Chondrocyte (in vitro differentiated cells): Measurements from ENCODE around the gene TAF6. TPM values are rescaled to one million over a fixed set of nuclear protein-coding genes. Genes with fewer than 3 reads are reported as not detected.

Experiments used
- DNase-seq: peaks from one replicate; pipeline ENCODE4 v3.0.0; 2021; ENCODE audit warnings: mixed read lengths, low spot score
- H3K27ac Mint-ChIP-seq: one replicate; pipeline ENCODE4 v1.8.0; 2021; ENCODE audit warnings: mild to moderate bottlenecking, moderate library complexity, mixed read lengths; ENCODE audit not compliant: unreplicated experiment
- H3K27me3 Mint-ChIP-seq: 2 replicates; pipeline ENCODE4 v1.8.0; 2021; ENCODE audit warnings: low read depth, mixed read lengths
- H3K36me3 Mint-ChIP-seq: 2 replicates; pipeline ENCODE4 v1.8.0; 2021; ENCODE audit warnings: low read depth, mixed read lengths
- H3K4me1 Mint-ChIP-seq: 2 replicates; pipeline ENCODE4 v1.8.0; 2021; ENCODE audit warnings: low read depth, mild to moderate bottlenecking, mixed read lengths
- H3K4me3 Mint-ChIP-seq: one replicate; pipeline ENCODE4 v1.8.0; 2021; ENCODE audit warnings: mild to moderate bottlenecking, moderate library complexity, mixed read lengths; ENCODE audit not compliant: unreplicated experiment
- H3K9me3 Mint-ChIP-seq: 2 replicates; pipeline ENCODE4 v1.8.0; 2021; ENCODE audit warnings: low read depth, mixed read lengths
- total RNA-seq: library from RNA; stranded (reverse); gene quantifications from 3 replicates; pipeline ENCODE4 v1.2.1, GENCODE V29; 2021
- TF ChIP-seq, protein P1 (sequence below): fragments of 200-600 bp; sonication (generic); IDR thresholded peaks from 2 replicates; pipeline ENCODE4 v1.5.0; 2021; ENCODE audit warnings: antibody characterized with exemption, mild to moderate bottlenecking, moderate library complexity

TAF6 gene
- total RNA-seq, 1 donor from 2014 or later, result 54.9 TPM

GRCh38 chr7:100118388-100119071 lies 628 bp downstream of the TAF6 start:
- TF ChIP-seq, protein P1, sequence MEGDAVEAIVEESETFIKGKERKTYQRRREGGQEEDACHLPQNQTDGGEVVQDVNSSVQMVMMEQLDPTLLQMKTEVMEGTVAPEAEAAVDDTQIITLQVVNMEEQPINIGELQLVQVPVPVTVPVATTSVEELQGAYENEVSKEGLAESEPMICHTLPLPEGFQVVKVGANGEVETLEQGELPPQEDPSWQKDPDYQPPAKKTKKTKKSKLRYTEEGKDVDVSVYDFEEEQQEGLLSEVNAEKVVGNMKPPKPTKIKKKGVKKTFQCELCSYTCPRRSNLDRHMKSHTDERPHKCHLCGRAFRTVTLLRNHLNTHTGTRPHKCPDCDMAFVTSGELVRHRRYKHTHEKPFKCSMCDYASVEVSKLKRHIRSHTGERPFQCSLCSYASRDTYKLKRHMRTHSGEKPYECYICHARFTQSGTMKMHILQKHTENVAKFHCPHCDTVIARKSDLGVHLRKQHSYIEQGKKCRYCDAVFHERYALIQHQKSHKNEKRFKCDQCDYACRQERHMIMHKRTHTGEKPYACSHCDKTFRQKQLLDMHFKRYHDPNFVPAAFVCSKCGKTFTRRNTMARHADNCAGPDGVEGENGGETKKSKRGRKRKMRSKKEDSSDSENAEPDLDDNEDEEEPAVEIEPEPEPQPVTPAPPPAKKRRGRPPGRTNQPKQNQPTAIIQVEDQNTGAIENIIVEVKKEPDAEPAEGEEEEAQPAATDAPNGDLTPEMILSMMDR, result no peak
- DNase-seq, result no peak
- H3K4me3 Mint-ChIP-seq, result peak overlapping the region; percentile 86
- no peaks in the 10 kb centered on the region for H3K9me3 Mint-ChIP-seq
- H3K36me3 Mint-ChIP-seq, result peaks cover 4% of the 10 kb centered on the region
- no peaks in the 10 kb centered on the region for H3K27me3 Mint-ChIP-seq
- peak overlapping the region; percentile 96 for H3K27ac Mint-ChIP-seq
- peaks cover 21% of the 10 kb centered on the region for H3K4me1 Mint-ChIP-seq

DNA sequence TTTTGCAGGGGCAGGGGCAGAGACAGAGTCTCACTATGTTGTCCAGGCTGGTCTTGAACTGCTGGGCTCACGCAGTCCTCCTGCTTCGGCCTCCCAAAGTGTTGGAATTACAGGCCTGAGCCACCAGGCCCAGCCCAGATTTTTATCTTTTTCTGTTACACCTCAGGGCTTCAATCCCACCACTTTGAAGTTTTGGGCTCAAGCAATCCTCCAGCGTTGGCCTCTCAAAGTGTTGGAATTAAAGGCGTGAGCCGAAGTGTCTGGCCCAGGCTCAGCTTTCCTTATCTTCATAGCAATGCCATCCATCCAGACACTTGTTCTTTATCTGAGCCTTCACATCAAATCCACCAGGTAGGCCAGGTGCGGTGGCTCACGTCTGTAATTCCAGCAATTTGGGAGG lies 4.1 kb downstream of the TAF6 start:
- H3K4me3 Mint-ChIP-seq, result no peak overlapping the region
- H3K4me1 Mint-ChIP-seq, result peaks cover 11% of the 10 kb centered on the region
- H3K27ac Mint-ChIP-seq, result no peak overlapping the region
- H3K27me3 Mint-ChIP-seq, result no peaks in the 10 kb centered on the region
- DNase-seq, result no peak
- peaks cover 14% of the 10 kb centered on the region for H3K36me3 Mint-ChIP-seq
- H3K9me3 Mint-ChIP-seq, result no peaks in the 10 kb centered on the region
- TF ChIP-seq, protein P1, result no peak

DNA sequence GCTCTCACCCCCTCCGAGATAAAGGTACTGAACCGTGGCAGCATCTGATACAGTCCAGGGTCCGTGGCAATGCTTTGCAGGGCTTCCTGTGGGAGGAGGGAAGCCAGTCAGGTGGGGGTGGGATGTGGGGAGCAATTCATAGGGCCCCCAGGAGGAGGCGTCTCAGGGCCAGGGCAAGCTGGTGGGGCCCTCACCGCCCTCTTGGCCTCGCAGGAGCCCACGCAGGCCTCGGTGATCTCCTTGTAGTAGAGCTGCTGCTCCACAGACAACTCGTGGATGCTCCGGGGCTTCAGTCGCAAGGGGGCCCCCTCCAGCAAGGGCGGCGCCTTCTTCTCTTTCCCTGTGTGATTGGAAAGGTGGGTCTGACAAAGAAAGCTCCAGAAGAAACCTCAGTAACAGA lies 7.2 kb downstream of the TAF6 start:
- H3K27me3 Mint-ChIP-seq, result no peaks in the 10 kb centered on the region
- no peaks in the 10 kb centered on the region for H3K4me1 Mint-ChIP-seq
- H3K4me3 Mint-ChIP-seq, result no peak overlapping the region
- TF ChIP-seq, protein P1, result no peak
- H3K36me3 Mint-ChIP-seq, result peaks cover 26% of the 10 kb centered on the region
- no peak for DNase-seq
- no peak overlapping the region for H3K27ac Mint-ChIP-seq
- H3K9me3 Mint-ChIP-seq, result no peaks in the 10 kb centered on the region

GRCh38 chr7:100111156-100111555 lies 8.0 kb downstream of the TAF6 start:
- H3K4me1 Mint-ChIP-seq, result no peaks in the 10 kb centered on the region
- no peaks in the 10 kb centered on the region for H3K27me3 Mint-ChIP-seq
- no peak overlapping the region for H3K27ac Mint-ChIP-seq
- no peak overlapping the region for H3K4me3 Mint-ChIP-seq
- H3K36me3 Mint-ChIP-seq, result peaks cover 29% of the 10 kb centered on the region
- DNase-seq, result no peak
- H3K9me3 Mint-ChIP-seq, result no peaks in the 10 kb centered on the region
- TF ChIP-seq, protein P1, result no peak

DNA sequence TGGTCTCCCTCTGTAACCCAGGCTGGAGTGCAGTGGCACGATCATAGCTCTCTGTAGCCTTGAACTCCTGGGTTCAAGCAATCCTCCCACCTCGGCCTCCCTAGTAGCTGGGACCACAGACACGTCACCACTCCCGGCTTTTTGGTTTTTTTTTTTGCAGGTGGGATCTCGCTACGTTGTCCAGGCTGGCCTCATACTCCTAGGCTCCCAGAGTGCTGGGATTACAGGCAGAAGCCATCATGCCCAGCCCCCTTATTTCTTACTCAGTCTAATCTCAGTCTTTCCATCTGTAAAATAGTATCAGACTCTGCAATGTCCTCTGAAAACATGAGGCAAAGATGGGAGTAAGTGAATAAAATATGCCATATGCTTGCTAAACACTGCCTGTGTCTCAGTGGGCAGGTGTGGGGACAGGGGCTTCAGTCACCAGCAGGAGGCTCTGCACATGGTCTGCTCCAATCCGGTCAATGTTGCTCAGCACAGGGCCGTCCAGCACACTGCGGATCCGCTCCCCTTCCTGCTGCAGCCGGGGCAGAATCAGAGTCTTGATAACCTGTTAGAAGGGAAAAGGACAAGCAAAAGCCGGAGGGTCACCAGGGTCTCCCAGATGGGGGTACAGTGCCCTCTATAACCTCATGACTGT lies 9.5 kb downstream of the TAF6 start:
- no peaks in the 10 kb centered on the region for H3K27me3 Mint-ChIP-seq
- no peak overlapping the region for H3K4me3 Mint-ChIP-seq
- no peak overlapping the region for H3K27ac Mint-ChIP-seq
- no peaks in the 10 kb centered on the region for H3K9me3 Mint-ChIP-seq
- TF ChIP-seq, protein P1, result peak; percentile 32
- H3K36me3 Mint-ChIP-seq, result peaks cover 34% of the 10 kb centered on the region
- H3K4me1 Mint-ChIP-seq, result no peaks in the 10 kb centered on the region
- DNase-seq, result no peak
